Measurements from ENCODE around the gene RHOT2. TPM values are rescaled to one million over a fixed set of nuclear protein-coding genes. Genes with fewer than 3 reads are reported as not detected.

Gene RHOT2
- total RNA-seq, 1 experiment from 2014 or later, result 163 TPM

DNA sequence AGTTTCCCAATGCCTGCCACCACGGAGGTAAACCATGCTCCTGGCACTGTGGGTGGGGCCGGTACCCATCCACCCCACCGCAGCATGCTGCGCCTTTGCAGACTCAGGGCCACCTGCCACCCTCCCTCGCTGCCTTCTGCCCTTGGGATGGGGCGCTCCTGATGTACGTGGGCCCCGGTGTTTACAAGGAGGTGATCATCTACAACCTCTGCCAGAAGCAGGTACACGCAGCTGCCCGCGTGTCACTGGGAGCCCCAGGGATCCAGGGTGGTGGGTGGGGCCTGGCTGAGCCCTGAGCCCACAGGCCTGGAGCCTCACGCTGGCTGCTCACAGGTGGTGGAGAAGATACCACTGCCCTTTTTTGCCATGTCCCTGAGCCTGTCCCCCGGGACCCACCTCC lies 1.4 kb upstream of the RHOT2 start:
- CTCF ChIA-PET, result no interaction called here
- Mint-ChIP-seq H3K4me3 (ENCODE audit: low read depth, unreplicated experiment) (no peak overlapping the region), H3K27ac (ENCODE audit: unreplicated experiment) (no peak overlapping the region), H3K36me3 (ENCODE audit: insufficient read depth, unreplicated experiment) (peaks cover 53% of the 10 kb centered on the region), H3K4me1 (ENCODE audit: low read depth, unreplicated experiment) (no peaks in the 10 kb centered on the region), H3K27me3 (ENCODE audit: unreplicated experiment) (no peaks in the 10 kb centered on the region), H3K9me3 (ENCODE audit: low read depth, unreplicated experiment) (no peaks in the 10 kb centered on the region)
- intact Hi-C loops (cut with micrococcal nuclease; ENCODE audit: unreplicated experiment), result no loop called here
- DNase-seq, result no peak
- TF ChIP-seq, protein P1, sequence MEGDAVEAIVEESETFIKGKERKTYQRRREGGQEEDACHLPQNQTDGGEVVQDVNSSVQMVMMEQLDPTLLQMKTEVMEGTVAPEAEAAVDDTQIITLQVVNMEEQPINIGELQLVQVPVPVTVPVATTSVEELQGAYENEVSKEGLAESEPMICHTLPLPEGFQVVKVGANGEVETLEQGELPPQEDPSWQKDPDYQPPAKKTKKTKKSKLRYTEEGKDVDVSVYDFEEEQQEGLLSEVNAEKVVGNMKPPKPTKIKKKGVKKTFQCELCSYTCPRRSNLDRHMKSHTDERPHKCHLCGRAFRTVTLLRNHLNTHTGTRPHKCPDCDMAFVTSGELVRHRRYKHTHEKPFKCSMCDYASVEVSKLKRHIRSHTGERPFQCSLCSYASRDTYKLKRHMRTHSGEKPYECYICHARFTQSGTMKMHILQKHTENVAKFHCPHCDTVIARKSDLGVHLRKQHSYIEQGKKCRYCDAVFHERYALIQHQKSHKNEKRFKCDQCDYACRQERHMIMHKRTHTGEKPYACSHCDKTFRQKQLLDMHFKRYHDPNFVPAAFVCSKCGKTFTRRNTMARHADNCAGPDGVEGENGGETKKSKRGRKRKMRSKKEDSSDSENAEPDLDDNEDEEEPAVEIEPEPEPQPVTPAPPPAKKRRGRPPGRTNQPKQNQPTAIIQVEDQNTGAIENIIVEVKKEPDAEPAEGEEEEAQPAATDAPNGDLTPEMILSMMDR (IDR thresholded peaks at IDR 0.05; ENCODE audit: unreplicated experiment), result no peak
- no TSS peak for BruUV-seq (replicated peaks)

DNA sequence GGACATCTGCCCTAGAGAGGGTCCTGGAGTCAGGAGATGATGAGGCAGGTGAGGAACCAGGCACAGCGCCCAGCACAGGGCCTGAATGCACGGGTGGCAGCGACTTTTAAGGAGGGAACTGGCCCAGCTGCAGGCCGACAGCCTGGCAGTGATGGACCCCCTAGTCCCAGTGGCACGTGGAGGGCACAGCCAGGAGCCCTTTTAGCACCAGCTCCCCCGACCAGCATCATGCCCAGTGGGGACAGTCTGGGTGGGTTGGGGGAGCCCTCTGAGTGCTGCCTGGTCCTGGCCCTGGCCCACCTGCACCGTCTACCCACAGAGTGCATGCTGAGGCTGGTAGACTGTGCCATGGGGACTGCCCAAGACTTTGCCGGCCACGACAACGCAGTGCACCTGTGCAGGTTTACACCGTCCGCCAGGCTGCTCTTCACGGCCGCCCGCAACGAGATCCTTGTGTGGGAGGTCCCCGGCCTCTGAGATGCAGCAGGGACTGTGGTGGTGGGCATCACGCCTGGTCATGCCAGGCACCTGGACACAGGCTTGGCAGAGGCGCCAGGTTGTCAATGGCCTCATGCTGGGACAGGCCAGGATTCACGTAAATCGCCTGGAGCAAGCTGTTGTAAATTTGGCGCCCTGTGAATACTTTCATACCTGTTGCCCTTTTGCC lies 686 bp upstream of the RHOT2 start:
- TF ChIP-seq, protein P1 (IDR thresholded peaks at IDR 0.05; ENCODE audit: unreplicated experiment), result no peak
- BruUV-seq (replicated peaks), result no TSS peak
- intact Hi-C loops (cut with micrococcal nuclease; ENCODE audit: unreplicated experiment), result no loop called here
- Mint-ChIP-seq H3K36me3 (ENCODE audit: insufficient read depth, unreplicated experiment) (peaks cover 50% of the 10 kb centered on the region), H3K4me3 (ENCODE audit: low read depth, unreplicated experiment) (peak overlapping the region; percentile 87), H3K9me3 (ENCODE audit: low read depth, unreplicated experiment) (no peaks in the 10 kb centered on the region), H3K4me1 (ENCODE audit: low read depth, unreplicated experiment) (no peaks in the 10 kb centered on the region), H3K27me3 (ENCODE audit: unreplicated experiment) (no peaks in the 10 kb centered on the region), H3K27ac (ENCODE audit: unreplicated experiment) (no peak overlapping the region)
- CTCF ChIA-PET, result interaction anchor here (0.7 to 1.3 kb wide), 2 partner anchors 19 to 59 kb away, joined by 3 read pairs; partner anchors contain the start of gene HAGHL
- DNase-seq, result no peak

DNA sequence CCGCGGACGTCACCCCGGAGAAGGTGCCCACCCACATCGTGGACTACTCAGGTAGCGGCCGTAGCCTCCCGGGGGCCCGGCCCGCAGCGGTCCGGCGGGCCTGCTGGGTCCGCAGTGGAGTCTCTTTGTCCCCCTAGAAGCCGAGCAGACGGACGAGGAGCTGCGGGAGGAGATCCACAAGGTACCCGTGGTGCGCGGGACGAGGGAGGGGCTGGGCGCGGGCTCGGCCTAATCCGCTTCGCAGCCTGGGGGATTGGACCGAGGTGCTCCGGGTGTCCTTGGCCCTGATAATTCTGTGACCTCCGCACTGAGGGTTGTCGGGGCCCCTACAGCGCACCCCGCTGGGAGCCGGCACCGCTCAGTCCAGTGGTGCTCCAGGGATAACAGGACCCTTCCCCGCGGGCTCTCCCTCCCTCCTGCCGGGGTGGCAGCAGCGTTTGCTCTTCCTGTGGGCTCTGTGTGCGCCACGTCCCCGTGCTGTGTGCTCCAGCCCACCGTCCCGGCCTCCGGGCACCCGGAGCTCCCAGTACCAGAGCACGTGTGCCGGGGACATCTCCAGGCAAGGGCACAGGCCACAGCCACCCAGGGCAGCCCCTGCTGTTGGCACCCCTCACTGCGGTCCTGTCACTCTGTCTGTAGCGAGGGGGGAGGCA lies 713 bp downstream of the RHOT2 start:
- intact Hi-C loops (cut with micrococcal nuclease; ENCODE audit: unreplicated experiment), result no loop called here
- no peak overlapping the region for H3K27ac Mint-ChIP-seq (ENCODE audit: unreplicated experiment)
- no peaks in the 10 kb centered on the region for H3K4me1 Mint-ChIP-seq (ENCODE audit: low read depth, unreplicated experiment)
- no peaks in the 10 kb centered on the region for H3K9me3 Mint-ChIP-seq (ENCODE audit: low read depth, unreplicated experiment)
- peak overlapping the region; percentile 87 for H3K4me3 Mint-ChIP-seq (ENCODE audit: low read depth, unreplicated experiment)
- H3K36me3 Mint-ChIP-seq (ENCODE audit: insufficient read depth, unreplicated experiment), result peaks cover 51% of the 10 kb centered on the region
- no peak for DNase-seq
- TF ChIP-seq, protein P1 (IDR thresholded peaks at IDR 0.05; ENCODE audit: unreplicated experiment), result no peak
- H3K27me3 Mint-ChIP-seq (ENCODE audit: unreplicated experiment), result no peaks in the 10 kb centered on the region
- CTCF ChIA-PET, result interaction anchor here (0.5 to 1.3 kb wide), 2 partner anchors 21 to 316 kb away, joined by 3 to 5 read pairs; partner anchors contain the start of gene AXIN1
- no TSS peak for BruUV-seq (replicated peaks)

DNA sequence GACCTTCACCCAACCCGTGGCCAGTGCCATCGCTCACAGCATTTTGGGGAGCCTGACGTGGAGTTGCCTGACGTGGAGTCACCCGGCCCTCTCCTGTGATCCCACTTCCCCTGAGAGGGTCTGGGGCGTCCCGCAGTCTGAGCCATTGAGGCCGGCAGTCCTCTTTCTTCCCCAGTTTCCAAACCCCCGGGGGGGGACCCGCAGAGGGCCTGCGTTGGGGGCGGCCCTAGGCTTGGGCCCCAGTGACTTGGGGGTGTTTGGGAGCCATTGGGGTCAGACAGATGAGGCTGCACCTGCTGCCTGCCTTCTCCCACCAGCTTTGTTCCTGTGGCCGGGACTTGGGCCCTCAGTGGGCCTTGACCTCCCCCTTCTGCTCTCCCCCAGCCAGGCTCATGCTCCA lies 1.7 kb downstream of the RHOT2 start:
- DNase-seq, result no peak
- H3K4me1 Mint-ChIP-seq (ENCODE audit: low read depth, unreplicated experiment), result no peaks in the 10 kb centered on the region
- peaks cover 60% of the 10 kb centered on the region for H3K36me3 Mint-ChIP-seq (ENCODE audit: insufficient read depth, unreplicated experiment)
- H3K9me3 Mint-ChIP-seq (ENCODE audit: low read depth, unreplicated experiment), result no peaks in the 10 kb centered on the region
- CTCF ChIA-PET, result no interaction called here
- BruUV-seq (replicated peaks), result no TSS peak
- H3K27me3 Mint-ChIP-seq (ENCODE audit: unreplicated experiment), result no peaks in the 10 kb centered on the region
- no peak overlapping the region for H3K27ac Mint-ChIP-seq (ENCODE audit: unreplicated experiment)
- H3K4me3 Mint-ChIP-seq (ENCODE audit: low read depth, unreplicated experiment), result peak overlapping the region; percentile 87
- TF ChIP-seq, protein P1 (IDR thresholded peaks at IDR 0.05; ENCODE audit: unreplicated experiment), result no peak
- intact Hi-C loops (cut with micrococcal nuclease; ENCODE audit: unreplicated experiment), result no loop called here
